HG02852 (cell line): ENCODE measurements around the gene TMEM140.
A peak's percentile ranks its signal among the peaks of the same experiment; 100 is the strongest.
"Not testable (repeated sequence)": the region's sequence is repeated elsewhere in the genome, so short reads cannot be mapped to it uniquely, and the experiment has no call there.

Experiments used
- ATAC-seq: cut with Tn5 transposase; IDR thresholded peaks from one replicate; pipeline ENCODE4 v1.9.1; 2021; ENCODE audit warnings: mild to moderate bottlenecking, moderate library complexity; ENCODE audit not compliant: unreplicated experiment

The TMEM140 gene

DNA sequence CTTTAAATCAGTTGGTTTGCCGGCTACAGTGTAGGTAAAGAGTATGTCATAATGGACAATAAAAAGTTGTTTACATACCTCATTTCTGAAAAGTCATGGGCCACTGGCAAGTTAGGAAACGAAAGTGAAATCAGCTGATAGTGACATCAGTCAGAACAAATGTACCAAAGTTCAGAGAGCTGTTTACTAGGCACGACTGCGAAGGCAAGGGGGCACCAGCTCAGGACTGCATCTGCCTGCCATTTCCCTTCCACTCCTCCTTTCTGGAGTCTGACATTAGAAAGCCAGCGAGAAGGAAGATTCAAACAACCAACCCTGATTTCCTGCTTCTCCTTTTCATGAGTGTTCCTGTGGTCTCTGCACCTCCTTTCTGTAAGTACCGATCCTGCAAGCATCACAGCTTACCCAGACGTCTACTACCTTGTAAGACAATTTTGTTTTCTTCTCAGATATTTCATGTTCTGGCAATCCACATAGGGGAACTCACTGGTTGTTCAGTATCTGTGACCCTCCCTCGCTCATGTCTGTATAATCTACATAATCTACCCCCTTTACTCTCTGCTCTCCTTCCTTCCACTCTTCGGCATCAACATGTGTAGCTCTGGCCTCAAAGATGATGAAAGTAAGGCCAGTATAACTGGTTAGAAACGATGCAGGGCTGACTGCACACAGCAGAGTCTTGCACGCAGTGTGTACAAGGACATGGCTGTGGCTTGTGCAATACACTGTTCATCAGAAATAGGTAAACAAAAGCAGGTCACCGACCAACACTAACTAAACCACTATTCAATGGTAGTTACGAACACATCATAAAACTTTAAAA, at the start of gene TMEM140:
Gene TMEM140, plus strand, starts transcription at position 174 of the 823 bp plus-strand sequence. CDS start 16,370 bp downstream, outside the sequence.
- peak; percentile 65 for ATAC-seq

GRCh38 chr7:135098391-135098790, 49.5 kb upstream of the TMEM140 start:
- ATAC-seq = no peak

DNA sequence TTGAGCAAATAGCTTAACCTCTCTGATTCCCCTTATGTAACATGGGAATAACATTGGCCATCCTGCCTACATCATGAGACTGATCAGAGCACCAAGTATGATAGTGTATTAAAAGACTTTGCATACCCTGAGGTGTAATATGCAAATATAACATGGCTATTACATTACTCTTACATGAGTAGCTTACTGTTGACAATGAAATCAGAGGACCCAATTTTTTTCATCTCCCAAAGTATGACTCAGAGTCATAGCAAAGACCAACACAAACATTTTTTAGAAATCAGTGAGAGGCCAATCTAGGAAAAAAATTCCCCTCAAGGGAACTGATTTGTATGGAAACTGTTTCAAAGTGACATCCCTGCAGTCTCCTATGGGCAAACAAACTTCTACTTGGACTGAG, 47.0 kb upstream of the TMEM140 start:
- no peak for ATAC-seq

DNA sequence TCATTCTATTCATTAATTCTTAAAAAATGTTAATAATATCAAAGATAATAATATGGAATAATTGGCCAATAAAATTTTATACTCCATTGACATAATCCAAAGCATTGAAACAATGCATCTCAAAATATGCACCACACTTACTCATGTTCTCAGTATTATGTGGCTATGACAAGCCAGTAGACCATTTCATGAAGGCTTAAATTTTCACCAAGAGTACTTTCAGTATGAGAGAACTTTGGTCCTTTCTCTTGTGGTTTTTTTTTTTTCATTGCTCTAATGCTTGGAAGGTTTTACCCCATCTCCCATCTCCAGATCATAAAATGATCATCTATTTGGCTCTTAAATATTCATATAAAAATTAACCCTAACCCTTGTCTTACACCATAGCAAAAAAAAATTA, 45.5 kb upstream of the TMEM140 start:
- peak; percentile 98 for ATAC-seq

- no peak for ATAC-seq
These were observed 38.3 kb upstream of the TMEM140 start for GRCh38 chr7:135109562-135109961.

DNA sequence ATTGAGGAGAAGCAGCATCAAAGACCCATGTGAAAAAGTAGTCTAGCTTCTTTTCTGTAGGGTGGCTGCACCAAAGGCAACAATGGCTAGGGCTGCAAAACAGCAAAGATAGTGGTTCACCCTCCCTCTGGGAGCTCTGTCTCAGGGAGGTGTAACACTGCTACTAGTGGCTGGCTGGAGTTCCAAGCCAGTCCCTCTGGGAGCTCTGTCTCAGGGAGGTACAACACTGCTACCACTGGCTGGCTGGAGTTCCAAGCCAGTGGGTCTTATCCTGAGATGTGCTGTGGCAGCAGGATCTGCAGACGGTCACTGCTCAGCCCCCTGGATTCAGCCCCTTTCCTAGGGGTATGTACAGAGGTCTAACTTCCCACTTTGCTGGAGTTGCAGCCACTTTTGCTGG, 37.9 kb upstream of the TMEM140 start:
- ATAC-seq = no peak

GRCh38 chr7:135111379-135111778, 36.5 kb upstream of the TMEM140 start:
- no peak for ATAC-seq

GRCh38 chr7:135114622-135115021, 33.2 kb upstream of the TMEM140 start:
- no peak for ATAC-seq

DNA sequence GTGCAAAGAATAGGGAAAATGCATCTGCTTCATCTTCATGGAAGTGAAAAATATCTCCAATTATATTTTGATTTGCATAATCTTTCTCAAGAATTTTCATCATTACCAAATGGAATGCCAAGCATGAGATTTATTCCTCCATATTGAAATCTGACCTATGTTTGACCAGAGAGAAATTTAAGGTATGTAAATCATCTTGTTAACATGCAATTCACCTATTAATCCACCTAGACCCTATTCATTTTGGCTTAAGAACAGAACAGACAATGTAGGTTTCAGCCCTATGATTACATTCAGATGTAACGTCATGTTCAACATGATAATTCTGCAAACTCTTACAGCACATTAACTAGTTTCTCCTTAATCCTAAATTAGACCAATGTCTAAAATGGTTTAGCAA, 30.8 kb upstream of the TMEM140 start:
- ATAC-seq = no peak

DNA sequence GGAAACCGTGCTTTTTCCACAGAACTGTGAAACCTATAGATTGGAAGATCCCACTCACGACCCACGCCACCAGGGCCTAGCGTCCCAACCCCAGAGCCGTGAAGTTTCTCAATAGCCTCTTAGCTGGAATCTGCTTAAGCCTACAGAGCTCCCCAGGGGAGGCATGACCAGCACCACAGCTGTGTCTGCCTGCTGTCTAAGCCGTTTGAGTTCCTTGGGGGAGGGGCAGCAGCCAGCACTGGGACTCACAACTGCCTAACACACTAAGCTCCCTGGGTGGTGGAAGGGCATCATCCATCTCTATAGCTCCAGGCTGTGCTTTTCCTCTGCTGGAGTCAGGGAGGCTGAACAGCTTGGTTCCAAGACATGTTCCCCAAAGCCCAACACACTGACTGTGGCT, 26.0 kb upstream of the TMEM140 start:
- no peak for ATAC-seq

DNA sequence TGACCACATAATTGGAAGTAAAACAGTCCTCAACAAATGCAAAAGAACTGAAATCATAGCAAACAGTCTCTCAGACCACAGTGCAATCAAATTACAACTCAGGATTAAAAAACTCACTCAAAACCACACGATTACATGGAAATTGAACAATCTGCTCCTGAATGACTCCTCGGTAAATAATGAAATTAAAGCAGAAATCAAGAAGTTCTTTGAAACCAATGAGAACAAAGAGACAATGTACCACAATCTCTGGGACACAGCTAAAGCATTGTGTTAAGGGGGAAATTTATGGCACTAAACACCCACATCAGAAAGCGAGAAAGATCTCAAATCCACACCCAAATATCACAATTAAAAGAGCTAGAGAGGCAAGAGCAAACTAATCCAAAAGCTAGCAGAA, 23.2 kb upstream of the TMEM140 start:
- ATAC-seq = not testable (repeated sequence)

- ATAC-seq = no peak
These were observed 18.9 kb upstream of the TMEM140 start for GRCh38 chr7:135128931-135129330.

- no peak for ATAC-seq
These were observed 18.3 kb upstream of the TMEM140 start for GRCh38 chr7:135129579-135129978.

- no peak for ATAC-seq
These were observed 3.8 kb upstream of the TMEM140 start for GRCh38 chr7:135143885-135144668.

DNA sequence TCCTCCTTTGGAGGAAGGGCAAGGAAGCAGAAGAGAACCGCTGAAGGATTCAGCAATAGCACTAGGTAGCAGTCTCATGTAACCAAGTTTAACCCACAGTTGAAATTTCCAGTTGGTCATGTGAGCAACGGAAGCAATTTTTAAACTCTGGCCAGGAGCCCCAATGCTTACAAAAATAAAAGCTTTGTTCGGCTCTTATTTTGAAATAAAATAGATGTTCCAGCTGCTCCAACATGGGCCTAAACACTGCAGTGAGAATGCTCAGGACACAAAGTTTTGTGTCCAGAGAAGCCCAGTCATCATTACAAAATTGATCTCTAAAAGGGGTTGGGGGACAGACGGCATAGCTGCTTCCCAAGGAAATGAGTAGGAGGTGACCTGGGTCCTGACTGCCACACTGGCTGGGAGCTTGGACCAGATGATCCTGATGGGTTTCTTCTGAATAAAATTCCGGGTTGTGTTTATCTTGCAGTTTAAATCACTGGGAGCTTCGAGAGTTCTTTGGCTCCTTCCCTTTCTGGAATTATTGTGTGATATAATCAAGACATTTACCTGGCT, 452 bp upstream of the TMEM140 start:
- ATAC-seq = no peak

DNA sequence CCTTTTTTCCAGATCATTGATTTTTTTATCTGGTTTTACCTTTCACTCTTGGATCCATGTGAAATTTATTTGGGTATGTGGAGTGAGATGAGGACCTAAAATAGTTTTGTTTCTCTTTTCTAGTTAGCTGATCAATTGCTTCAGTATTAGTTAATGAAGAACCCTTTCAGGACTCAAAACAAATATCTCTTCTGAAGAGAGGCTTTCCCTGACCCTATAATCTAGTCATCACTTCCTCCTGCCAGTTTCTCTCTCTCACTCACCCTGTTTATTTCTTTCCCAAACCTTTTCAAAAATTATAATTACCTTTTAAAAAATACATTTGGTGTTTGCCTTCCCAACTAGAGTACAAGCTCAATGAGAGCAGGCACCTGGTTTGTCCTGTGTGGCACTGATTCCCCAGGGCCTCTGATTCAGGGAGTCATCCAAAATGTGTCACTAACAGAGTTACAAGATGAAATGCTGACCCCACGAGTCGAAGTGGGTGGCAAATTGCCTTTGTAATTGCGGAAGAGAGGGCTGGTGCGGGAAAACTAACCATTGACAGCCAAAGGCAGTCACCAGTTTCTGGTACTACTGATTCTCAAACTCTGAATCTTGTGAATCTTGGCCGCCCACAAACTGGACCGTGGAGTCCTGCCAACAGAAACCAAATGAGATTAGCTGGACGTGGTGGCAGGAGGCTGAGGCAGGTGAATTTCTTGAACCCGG, 2.4 kb downstream of the TMEM140 start:
- ATAC-seq = no peak

DNA sequence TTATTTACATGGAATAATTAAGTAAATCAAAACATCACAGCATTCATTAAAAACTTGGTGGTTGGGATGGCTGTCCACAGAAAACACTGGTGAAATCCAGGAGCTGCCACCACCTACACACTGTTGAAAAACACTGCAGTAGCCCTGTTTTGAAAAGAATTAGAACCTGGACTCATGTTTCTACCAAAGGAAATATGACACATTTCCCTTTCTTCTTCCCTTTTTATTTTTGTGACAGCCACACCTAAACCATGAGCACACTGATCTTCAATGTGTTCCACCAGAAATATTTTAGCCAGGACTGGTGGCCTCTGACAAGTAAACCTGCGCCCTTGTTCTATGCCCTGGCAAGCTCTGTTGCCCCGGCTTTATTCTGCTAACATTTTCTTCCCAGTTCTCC, 3.3 kb downstream of the TMEM140 start:
- ATAC-seq = no peak

DNA sequence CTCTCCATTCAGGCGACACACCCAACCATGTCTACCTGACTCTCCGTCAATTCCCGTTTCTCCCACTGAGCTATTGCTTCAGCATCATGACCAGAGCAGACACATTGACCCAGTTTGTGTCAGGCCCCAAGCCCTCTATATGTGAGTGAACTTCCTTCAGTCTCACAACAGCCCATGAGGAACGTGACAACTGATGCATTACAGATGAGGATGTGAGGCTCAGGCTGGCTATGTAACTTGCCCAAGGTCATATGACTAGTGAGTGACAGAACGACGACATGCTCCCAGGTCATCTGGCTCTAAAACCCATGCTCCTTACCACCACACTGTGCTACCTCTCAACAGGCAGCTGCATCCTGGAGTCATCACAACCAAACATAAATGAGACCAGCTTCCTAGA, 3.7 kb downstream of the TMEM140 start:
- no peak for ATAC-seq

DNA sequence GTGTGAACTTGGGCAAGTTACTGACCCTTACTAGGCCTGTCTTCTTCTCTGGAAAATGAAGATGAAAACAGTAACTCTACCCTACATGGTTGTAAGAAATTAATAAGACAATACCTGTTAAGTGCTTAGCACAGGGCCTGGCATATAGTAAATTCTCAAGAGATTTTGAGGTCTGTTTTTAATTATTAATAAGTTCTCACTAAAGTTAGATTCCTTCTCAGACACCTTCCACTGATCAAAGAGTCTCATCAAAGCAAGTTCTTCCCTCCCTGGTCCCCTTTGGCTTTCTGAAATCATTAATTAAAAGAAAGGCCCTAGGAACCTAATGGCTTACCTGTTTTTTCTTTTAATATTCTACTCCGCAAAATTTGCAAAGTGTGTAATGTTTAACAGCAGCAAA, 4.6 kb downstream of the TMEM140 start:
- ATAC-seq = no peak

DNA sequence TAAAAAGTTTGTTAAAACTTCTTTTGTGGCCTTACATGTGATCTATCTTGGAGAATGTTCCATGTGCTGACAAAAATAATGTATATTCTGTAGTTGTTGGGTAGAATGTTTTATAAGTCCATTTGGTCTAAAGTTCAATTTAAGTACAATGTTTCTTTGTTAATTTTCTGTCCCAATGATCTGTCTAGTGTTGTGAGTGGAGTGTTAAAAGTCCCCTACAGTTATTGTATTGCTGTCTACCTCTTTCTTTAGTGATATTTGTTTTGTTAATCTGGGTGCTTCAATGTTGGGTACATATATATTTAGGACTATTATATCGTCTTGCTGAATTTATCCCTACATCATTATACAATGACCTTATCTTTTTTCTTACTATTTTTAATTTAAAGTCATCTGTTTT, 6.9 kb downstream of the TMEM140 start:
- no peak for ATAC-seq

DNA sequence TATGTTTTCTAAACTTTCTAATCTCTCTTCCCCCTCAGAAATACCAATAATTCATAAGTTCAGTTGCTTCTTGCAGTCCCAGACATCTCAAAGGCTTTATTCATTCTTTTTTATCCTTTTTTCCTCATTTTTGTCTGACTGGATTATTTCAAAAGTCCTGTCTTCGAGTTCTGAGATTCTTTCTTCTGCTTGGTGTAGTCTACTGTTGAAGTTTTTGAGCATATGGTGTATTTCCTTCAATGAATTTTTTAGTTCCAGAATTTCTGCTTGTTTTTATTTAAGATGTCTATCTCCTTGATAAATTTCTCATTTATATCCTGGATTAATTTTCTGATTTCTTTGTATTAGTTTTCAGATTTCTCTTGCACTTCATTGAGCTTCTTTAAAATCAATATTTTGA, 8.4 kb downstream of the TMEM140 start:
- no peak for ATAC-seq
